HuH-7 (cell line): ENCODE measurements around the gene UBE2R2.
"Not testable (repeated sequence)": the region's sequence is repeated elsewhere in the genome, so short reads cannot be mapped to it uniquely, and the experiment has no call there.

Experiments
- DNase-seq: peaks from one replicate; pipeline ENCODE4 v3.0.0; 2011; ENCODE audit warnings: low spot score

Gene UBE2R2

GRCh38 chr9:33816327-33817252, at the start of gene UBE2R2:
Gene UBE2R2 (plus strand): TSS chr9:33817160. CDS start chr9:33817758, 598 bp downstream.
- peak; percentile 82 for DNase-seq

GRCh38 chr9:33770156-33770880, 46.6 kb upstream of the UBE2R2 start:
- DNase-seq = not testable (repeated sequence)

GRCh38 chr9:33773135-33773534, 43.8 kb upstream of the UBE2R2 start:
- DNase-seq = not testable (repeated sequence)

- DNase-seq = not testable (repeated sequence)
These were observed 42.8 kb upstream of the UBE2R2 start for GRCh38 chr9:33774074-33774659.

- no peak for DNase-seq
These were observed 40.4 kb upstream of the UBE2R2 start for GRCh38 chr9:33776578-33776977.

- peak; percentile 26 for DNase-seq
These were observed 38.1 kb upstream of the UBE2R2 start for GRCh38 chr9:33778700-33779351.

- no peak for DNase-seq
These were observed 36.7 kb upstream of the UBE2R2 start for GRCh38 chr9:33780276-33780675.

GRCh38 chr9:33781736-33782135, 35.2 kb upstream of the UBE2R2 start:
- DNase-seq = no peak

GRCh38 chr9:33782395-33783152, 34.4 kb upstream of the UBE2R2 start:
- DNase-seq = no peak

- peak; percentile 22 for DNase-seq
These were observed 31.0 kb upstream of the UBE2R2 start for GRCh38 chr9:33785914-33786313.

- no peak for DNase-seq
These were observed 30.3 kb upstream of the UBE2R2 start for GRCh38 chr9:33786681-33787080.

- no peak for DNase-seq
These were observed 29.1 kb upstream of the UBE2R2 start for GRCh38 chr9:33787839-33788238.

- not testable (repeated sequence) for DNase-seq
These were observed 27.5 kb upstream of the UBE2R2 start for GRCh38 chr9:33789429-33789828.

GRCh38 chr9:33791117-33791516, 25.8 kb upstream of the UBE2R2 start:
- DNase-seq = no peak

- DNase-seq = not testable (repeated sequence)
These were observed 23.5 kb upstream of the UBE2R2 start for GRCh38 chr9:33793496-33793895.

- DNase-seq = no peak
These were observed 22.4 kb upstream of the UBE2R2 start for GRCh38 chr9:33794560-33794959.

GRCh38 chr9:33795281-33795680, 21.7 kb upstream of the UBE2R2 start, which contains the start of gene PRSS3:
Gene PRSS3 (plus strand): TSS chr9:33795561. CDS start chr9:33795574, 13 bp downstream.
- no peak for DNase-seq

- no peak for DNase-seq
These were observed 21.1 kb upstream of the UBE2R2 start for GRCh38 chr9:33795819-33796218.

- not testable (repeated sequence) for DNase-seq
These were observed 20.3 kb upstream of the UBE2R2 start for GRCh38 chr9:33796679-33797078.

GRCh38 chr9:33797837-33798236, 19.1 kb upstream of the UBE2R2 start:
- no peak for DNase-seq

- DNase-seq = no peak
These were observed 18.4 kb upstream of the UBE2R2 start for GRCh38 chr9:33798545-33798944.
